Measurements from ENCODE around the gene RTP2.

Gene RTP2

GRCh38 chr3:187738331-187739093, 36.2 kb upstream of the RTP2 start:
- peak; percentile 25 for DNase-seq (ENCODE audit: low read depth)

DNA sequence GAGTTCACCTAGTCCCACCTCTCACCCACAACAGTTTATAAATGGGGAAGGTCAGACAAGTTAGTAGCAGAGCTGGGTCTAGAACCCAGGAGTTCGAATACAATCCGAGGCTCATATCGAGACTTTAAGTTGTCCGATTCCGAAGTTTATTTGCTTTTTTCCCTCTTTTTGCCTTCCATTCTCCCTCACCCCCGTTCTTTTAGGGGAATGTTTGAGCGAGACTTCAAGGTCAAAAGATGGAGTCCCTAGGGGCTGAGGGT, 35.6 kb upstream of the RTP2 start:
- DNase-seq (ENCODE audit: low read depth), result no peak

DNA sequence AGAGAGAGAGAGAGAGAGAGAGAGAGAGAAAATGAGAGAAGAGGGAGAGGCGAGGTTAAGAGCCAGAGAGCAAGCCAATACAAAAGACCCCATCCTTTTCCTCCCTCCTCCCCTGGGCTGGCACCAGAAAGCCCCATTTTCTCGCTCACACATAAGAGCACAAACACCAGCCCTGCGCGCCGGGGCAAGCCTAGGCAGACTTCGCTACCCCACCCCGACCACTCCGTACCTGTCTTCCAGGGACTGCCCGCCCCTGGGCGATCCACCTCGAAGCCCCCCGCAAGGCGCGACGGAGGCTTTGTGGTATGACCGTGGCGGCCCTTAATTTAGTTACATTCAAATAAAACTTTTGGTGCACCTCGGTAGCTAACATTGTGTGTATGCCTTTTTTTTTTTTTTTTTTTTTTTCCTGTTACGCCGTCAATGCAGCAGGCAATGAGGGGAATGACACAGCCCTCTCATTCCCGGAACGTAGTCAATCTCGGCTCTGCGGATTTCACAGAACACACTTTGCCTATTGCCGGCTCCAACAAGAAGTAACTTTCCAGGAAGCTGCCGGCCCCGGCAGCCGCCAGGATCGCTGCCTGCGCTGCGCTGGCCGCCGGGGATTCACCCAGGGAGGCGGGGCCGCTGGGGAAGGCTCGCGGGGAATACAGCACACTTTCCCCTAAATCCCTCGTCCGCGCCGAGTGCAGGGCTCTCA, 35.2 kb upstream of the RTP2 start:
- peak; percentile 38 for DNase-seq (ENCODE audit: low read depth)

DNA sequence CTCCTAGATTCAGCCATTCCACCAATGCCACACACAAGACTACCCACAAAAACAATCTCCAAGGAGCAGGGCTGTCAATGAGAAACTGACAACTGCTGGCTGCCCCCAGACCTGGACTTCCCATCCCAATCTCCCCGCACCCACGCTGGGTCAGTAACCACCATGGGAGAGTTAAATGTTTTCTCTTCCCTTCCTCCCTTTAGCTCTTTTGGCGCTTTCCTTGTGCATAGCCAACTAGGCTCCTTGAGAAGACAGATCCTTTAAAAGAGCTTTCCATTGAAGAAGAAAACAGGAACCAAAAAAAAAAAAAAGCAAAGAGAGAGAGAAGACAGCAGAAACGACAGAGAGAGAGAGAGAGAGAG, 34.6 kb upstream of the RTP2 start:
- no peak for DNase-seq (ENCODE audit: low read depth)

GRCh38 chr3:187736418-187736871, 34.1 kb upstream of the RTP2 start:
- DNase-seq (ENCODE audit: low read depth), result peak; percentile 10

- no peak for DNase-seq (ENCODE audit: low read depth)
These were observed 33.5 kb upstream of the RTP2 start for GRCh38 chr3:187735837-187736236.

- no peak for DNase-seq (ENCODE audit: low read depth)
These were observed 33.0 kb upstream of the RTP2 start for GRCh38 chr3:187735383-187735782.

DNA sequence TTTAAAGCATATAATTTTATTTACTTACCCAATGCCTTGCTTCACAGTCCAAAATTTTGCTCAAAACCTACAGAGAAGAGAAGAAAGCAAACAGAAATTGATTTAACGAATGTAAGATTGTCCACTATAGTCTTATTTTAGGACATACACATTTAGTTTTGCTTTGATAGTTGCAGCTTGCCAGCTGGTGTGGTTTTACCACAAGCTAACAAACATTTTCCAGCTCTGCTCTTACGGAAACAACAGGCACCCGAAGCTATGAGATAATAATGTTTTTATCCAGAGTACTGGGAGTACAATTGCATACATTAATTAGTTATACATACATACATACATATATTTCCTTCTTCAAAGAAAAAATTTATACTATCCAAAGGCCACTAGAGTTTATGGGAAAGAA, 32.5 kb upstream of the RTP2 start:
- no peak for DNase-seq (ENCODE audit: low read depth)

- no peak for DNase-seq (ENCODE audit: low read depth)
These were observed 31.0 kb upstream of the RTP2 start for GRCh38 chr3:187733371-187733770.

GRCh38 chr3:187729598-187729997, 27.2 kb upstream of the RTP2 start:
- DNase-seq (ENCODE audit: low read depth), result no peak

DNA sequence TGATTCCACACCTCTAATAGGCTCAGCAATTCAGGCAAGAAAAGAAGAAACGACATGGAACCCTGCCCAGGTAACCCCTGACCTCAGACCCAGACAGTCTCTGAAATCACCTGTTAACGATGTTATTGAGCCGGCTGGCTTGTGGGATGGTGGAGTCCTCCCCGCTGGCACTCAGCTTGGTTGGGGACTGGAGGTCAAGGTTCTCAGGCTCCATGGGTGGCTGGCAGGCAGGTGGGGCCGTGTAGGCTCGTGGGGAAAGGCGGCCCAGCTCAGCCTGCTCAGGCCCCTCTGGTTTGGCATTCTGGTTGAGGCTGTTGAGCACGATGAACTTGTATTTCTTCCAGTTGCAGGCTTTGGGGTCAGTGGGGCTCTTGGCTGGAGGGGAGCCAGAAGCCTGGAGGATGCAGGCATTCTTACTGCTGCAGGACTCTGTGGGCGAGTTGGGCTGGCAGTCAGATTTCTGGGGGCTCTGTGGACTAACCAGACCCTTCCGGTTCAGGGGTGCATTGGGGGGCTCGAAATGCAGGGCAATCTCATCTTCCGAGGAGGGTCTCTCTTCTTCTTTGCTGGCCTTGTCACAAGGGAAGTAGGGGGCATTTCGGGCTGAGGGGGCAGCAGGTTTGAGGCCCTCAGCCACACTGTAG, 26.7 kb upstream of the RTP2 start:
- no peak for DNase-seq (ENCODE audit: low read depth)

- DNase-seq (ENCODE audit: low read depth), result no peak
These were observed 25.9 kb upstream of the RTP2 start for GRCh38 chr3:187728248-187728647.

- DNase-seq (ENCODE audit: low read depth), result no peak
These were observed 24.2 kb upstream of the RTP2 start for GRCh38 chr3:187726564-187726963.

- DNase-seq (ENCODE audit: low read depth), result no peak
These were observed 23.5 kb upstream of the RTP2 start for GRCh38 chr3:187725653-187726370.

DNA sequence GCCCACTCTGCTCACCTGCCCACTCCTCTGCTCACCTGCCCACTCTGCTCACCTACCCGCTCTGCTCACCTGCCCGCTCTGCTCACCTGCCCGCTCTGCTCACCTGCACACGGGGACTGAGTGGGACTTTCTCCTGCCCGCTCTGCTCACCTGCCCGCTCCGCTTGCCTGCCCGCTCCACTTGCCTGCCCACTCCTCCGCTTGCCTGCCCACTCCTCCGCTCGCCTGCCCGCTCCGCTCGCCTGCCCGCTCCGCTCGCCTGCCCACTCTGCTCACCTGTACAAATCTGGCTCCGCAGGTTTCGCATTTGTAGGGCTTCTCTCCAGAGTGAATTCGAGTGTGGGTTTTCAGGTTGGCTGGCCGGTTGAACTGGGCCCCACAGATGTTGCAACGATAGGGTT, 22.9 kb upstream of the RTP2 start:
- DNase-seq (ENCODE audit: low read depth), result no peak

GRCh38 chr3:187722206-187722612, 19.9 kb upstream of the RTP2 start:
- no peak for DNase-seq (ENCODE audit: low read depth)

DNA sequence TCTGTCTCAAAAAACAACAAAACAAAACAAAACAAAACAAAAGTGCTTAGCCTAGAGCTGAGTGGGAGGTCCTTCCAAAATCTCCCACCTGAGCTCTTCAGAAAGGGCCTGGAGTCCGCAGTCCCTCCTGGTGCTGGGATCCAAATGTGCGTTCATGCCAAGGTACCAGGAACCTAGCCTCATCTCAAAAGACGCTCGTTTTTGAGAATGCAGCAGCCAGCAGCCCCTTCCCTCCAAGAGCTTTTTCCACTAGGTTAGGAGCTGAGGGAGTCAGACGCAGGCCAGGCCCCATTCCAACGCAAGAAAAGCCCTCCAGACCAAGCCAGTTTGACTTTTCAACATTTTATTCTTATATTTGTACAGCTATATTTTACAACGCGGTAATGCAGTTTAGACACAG, 18.7 kb upstream of the RTP2 start:
- no peak for DNase-seq (ENCODE audit: low read depth)

DNA sequence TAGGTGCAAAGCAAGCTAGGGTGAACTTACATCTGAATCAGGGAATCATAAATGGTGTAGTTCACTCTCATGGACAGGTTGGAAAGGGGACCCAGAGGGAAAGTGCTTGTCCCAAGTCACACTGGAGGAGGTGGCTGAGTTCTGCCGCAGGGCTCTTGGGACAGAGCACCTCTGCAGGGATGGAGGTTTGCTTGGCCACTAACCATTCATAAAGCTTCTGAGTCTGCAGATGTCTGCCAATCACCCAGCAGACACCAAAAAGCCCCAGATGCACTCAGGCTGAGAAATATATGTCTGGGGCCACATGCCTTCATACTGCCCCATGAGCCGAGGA, 17.9 kb upstream of the RTP2 start:
- DNase-seq (ENCODE audit: low read depth), result no peak

- DNase-seq (ENCODE audit: low read depth), result no peak
These were observed 17.4 kb upstream of the RTP2 start for GRCh38 chr3:187719628-187720336.

GRCh38 chr3:187718802-187719201, 16.4 kb upstream of the RTP2 start:
- no peak for DNase-seq (ENCODE audit: low read depth)

GRCh38 chr3:187717572-187717971, 15.2 kb upstream of the RTP2 start:
- DNase-seq (ENCODE audit: low read depth), result no peak

DNA sequence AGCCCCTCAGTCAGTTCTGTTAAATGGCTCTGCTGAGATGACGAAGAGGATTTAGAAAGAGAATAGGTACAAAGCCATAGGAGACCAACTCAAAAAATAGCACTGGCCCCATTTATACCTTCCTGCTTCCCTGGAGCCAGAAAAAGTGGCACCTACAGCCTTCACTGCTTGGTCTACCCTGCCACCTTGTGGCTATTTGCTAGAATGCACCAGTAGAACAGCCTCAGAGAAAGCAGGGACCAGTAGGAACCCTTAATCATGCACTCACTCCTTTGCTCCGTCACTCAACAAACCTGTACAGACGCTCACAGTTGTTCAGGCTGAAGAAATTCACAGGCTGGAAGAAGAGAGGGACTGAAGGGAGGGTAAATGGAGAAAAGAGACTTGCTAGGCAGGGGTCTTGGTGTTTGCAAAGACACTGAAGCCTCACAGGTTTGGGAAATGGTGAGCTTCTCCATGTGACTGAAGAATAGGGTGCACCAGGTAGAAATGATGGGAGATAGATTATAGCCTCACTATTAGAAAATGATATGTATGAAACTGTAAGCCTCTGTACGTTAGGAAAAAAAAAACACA, 12.1 kb upstream of the RTP2 start:
- DNase-seq (ENCODE audit: low read depth), result peak; percentile 31

Measured in stimulated activated CD8-positive, alpha-beta memory T cell treated with anti-CD3 and anti-CD28 coated beads, Interleukin-12 subunit alpha, Interleukin-12 subunit beta, amount 100 ng/mL, for 4 hours (primary cell).